Pancreas (tissue), 10 donors: ENCODE measurements around the gene HOXD8. TPM values are rescaled to one million over a fixed set of nuclear protein-coding genes. Genes with fewer than 3 reads are reported as not detected.

Experiments used
- ATAC-seq, 4 donors: fragments of 200-7000 bp; cut with Tn5 transposase; one replicate each; pipeline versions ENCODE4 v1.8.0 to v1.9.1; 2020; ENCODE audit warnings: mild to moderate bottlenecking in 4 of 4, moderate library complexity in 4 of 4
- DNase-seq, 6 donors: peaks; one replicate each; pipeline ENCODE4 v3.0.0-alpha.2; 2020
- FAIRE-seq: peaks from 2 replicates; lab custom pipeline; 2012; peaks lifted over from hg19 to GRCh38; lab: Jason Lieb, UNC
- H3K27ac ChIP-seq, 4 donors: fragments of 200-600 bp; sonication (generic); 1 replicate in 3 of 4; 2 replicates in 1 of 4; pipeline versions ENCODE4 v1.5.0 to v1.8.0; 2020
- H3K27me3 ChIP-seq, 4 donors: fragments of 200-600 bp; one replicate each; pipeline ENCODE4 v1.8.0; 2021
- H3K36me3 ChIP-seq, 3 donors: fragments of 200-600 bp; sonication (generic) in 1 of 3; one replicate each; pipeline versions ENCODE4 v1.5.0 to v1.8.0; 2020 to 2021
- H3K4me1 ChIP-seq, 3 donors: fragments of 200-600 bp; one replicate each; pipeline ENCODE4 v1.8.0; 2021
- H3K4me3 ChIP-seq, 4 donors: fragments of 200-600 bp; sonication (generic) in 2 of 4; one replicate each; pipeline versions ENCODE4 v1.5.0 to v1.8.0; 2020 to 2021
- H3K9me3 ChIP-seq, 4 donors: fragments of 200-600 bp; one replicate each; pipeline ENCODE4 v1.8.0; 2021
- CTCF ChIP-seq, 4 donors: fragments of 200-600 bp; sonication (generic) in 3 of 4; IDR thresholded peaks; one replicate each; pipeline versions ENCODE4 v1.5.0 to v1.8.0; 2021; ENCODE audit warnings: antibody characterized with exemption in 4 of 4
- WGBS, 2 donors: extraction: QIAGEN DNeasy Blood & Tissue Kit; methylation state at CpG; one replicate each; pipeline ENCODE4 v1.1.7; 2013; 5-methylcytosine and 5-hydroxymethylcytosine counted together
- intact Hi-C, 3 donors: fragments of 100-400 bp; cut with DNase I; formaldehyde crosslinking; loops; one replicate each; pipeline versions ENCODE4 v1.11.1 to v1.14.2; 2022
- polyA plus RNA-seq, 2 donors: library from polyadenylated mRNA; stranded (reverse); fragments of 200-250 nt; gene quantifications; one replicate each; pipeline ENCODE4 v1.2.3, GENCODE V29; 2013
- total RNA-seq, 6 donors: library from RNA; stranded (reverse); fragmentation: NEBNext Ultra II Directional in 4 of 6; extraction: Animal tissue kit (Norgen Biotek cat#: 25700) in 4 of 6; gene quantifications; one replicate each; pipeline versions ENCODE4 v1.2.1 to v1.2.4, GENCODE V29; 2021 to 2023
- donor health status: healthy with polysubstance abuse.
- donor health status: DM: no; HTN: no; CAD: no; lungs with moderate emphysema.
- donor health status: DM: no; HTN: no; CAD: no.
- donor health status: control.
- donor health status: control.
- donor health status: Bipolar disorder and iron deficiency.
- donor health status: DM: yes; HTN: yes; CAD: no.
- donor health status: DM: no; HTN: no; CAD: no.
- donor health status: DM: no; HTN: no; CAD: no.
- donor health status: DM: yes; HTN: yes; CAD: no.

The HOXD8 gene
- total and polyA plus RNA-seq, 8 donors = 0.19 to 1.5 (median 0.62) TPM

DNA sequence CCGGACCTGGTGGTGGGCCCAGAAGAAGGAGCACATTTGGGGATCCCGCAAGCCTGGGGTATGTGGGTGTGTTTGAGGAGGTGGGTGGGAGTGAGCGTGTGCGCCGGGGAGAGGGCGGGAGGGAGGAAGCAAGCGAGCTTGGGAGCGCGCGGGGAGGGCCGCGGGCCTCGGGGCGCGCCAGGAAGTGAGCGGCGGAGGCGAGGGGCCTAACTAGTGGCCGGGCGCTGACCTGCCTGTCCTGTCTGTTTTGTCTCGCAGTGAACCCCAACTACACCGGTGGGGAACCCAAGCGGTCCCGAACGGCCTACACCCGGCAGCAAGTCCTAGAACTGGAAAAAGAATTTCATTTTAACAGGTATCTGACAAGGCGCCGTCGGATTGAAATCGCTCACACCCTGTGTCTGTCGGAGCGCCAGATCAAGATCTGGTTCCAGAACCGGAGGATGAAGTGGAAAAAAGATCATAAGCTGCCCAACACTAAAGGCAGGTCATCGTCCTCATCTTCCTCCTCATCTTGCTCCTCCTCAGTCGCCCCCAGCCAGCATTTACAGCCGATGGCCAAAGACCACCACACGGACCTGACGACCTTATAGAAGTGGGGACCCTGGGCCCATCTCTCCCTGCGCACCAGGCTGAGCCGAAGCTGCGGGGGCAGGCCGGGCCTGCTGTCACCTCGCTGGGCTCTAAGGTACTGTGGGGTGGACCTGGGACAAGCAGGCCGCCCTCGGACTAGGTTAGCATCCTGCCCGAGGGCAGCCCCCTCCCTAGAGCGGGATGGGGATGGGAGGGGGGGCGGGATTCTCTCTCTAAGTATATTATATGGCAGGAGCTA is 23.1 kb downstream of the HOXD8 start:
- no peak overlapping the region for H3K27ac ChIP-seq
- 8 to 9% methylated on average over 48 of the region's 48 CpGs for WGBS, 2 donors

DNA sequence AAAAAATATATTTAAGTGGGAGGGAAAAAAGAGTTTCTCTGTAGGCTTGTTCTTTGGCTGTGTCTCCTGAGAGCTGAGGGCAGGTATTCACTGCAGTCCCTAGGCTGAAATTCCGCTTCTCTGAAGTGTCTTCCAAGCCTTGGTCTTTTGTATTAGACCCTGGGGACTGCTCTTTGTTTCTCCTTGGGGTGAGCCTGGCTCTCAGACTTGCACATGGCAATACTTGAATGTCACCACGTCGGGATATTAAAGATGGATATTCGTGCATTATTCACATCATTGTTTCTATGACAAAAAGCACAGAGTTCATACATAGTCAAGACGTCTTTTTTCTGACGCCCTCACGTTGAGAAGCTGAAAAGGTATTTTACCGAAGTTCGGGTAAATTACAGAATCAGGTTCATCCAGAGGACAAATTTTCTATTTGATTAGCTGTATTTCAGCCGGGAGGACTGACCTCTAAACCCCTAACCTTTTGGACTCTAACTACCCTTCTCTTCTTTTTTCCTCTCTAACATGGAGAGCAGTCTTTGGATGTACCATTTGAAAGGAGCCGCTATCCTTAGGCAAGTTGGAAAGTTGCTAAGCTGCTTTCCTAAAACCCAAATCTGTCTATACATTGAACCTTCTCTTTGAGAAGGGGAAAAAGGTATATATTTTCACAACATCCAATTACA is 25.2 kb downstream of the HOXD8 start:
- Histone ChIP-seq H3K4me1 (peaks cover 0 to 7% (median 0%) of the 10 kb centered on the region in 3 donors), H3K36me3 (no peaks in the 10 kb centered on the region), H3K27ac (no peak overlapping the region), H3K9me3 (no peaks in the 10 kb centered on the region), H3K4me3 (no peak overlapping the region), H3K27me3 (peaks cover 0 to 50% (median 16%) of the 10 kb centered on the region in 4 donors)
- DNase-seq (no peak), FAIRE-seq (no peak), ATAC-seq (no peak)
- intact Hi-C loops = loop anchor here in 1 of 3 donors (10.0 kb wide), 1 partner anchor 410 kb away; no protein-coding TSS in a partner anchor
- no peak for TF ChIP-seq CTCF (IDR thresholded peaks at IDR 0.05)
- WGBS, 2 donors = 11 to 17% methylated on average over 11 of the region's 11 CpGs

More for the DNA sequence above, 23.1 kb downstream of the HOXD8 start:
- Histone ChIP-seq H3K9me3 (no peaks in the 10 kb centered on the region), H3K4me3 (no peak overlapping the region), H3K36me3 (no peaks in the 10 kb centered on the region), H3K27me3 (peaks cover 0 to 30% (median 13%) of the 10 kb centered on the region in 4 donors), H3K4me1 (peaks cover 0 to 2% (median 0%) of the 10 kb centered on the region in 3 donors)
- intact Hi-C loops = loop anchor here in 1 of 3 donors (10.0 kb wide), 1 partner anchor 412 kb away; no protein-coding TSS in a partner anchor
- TF ChIP-seq CTCF (IDR thresholded peaks at IDR 0.05) = no peak
- FAIRE-seq (no peak), ATAC-seq (no peak), DNase-seq (no peak)

- H3K36me3 ChIP-seq = no peaks in the 10 kb centered on the region
- FAIRE-seq (no peak), ATAC-seq (no peak), DNase-seq (no peak)
- intact Hi-C loops = loop anchor here in 1 of 3 donors (10.0 kb wide), 1 partner anchor 409 kb away; no protein-coding TSS in a partner anchor
- H3K4me3 ChIP-seq = no peak overlapping the region
- peaks cover 0 to 50% (median 15%) of the 10 kb centered on the region in 4 donors for H3K27me3 ChIP-seq
- 8 to 11% methylated on average over 6 of the region's 6 CpGs for WGBS, 2 donors
- H3K9me3 ChIP-seq = no peaks in the 10 kb centered on the region
- H3K27ac ChIP-seq = no peak overlapping the region
- peaks cover 0 to 8% (median 0%) of the 10 kb centered on the region in 3 donors for H3K4me1 ChIP-seq
- TF ChIP-seq CTCF (IDR thresholded peaks at IDR 0.05) = no peak
Observed at GRCh38 chr2:176155356-176156044, 26.0 kb downstream of the HOXD8 start.

DNA sequence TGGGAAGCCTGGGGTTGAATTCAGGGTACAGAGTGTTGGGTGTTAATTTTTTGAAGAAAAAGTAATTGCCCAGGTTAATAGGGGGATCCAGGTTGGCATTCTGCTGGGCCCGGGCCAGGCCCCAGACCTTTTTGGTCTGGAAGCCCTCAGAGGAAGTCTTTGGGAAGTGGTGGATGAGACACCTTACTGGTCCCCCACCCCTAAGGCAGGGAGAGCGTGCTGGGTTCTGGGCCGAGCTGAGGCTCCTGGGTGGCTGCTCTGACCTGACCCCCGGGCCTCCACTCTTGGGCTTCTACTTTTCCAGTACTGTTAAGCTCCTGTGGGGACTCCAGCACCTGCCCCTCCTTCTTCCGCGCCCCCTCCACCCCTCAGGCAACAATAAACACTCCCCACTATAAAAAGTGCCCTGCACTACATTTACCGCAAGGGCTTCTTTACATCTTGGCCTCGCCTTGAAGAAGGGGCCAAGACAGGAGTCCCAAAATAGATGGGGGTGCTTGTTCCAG is 26.8 kb downstream of the HOXD8 start:
- Histone ChIP-seq H3K27ac (no peak overlapping the region), H3K27me3 (peaks cover 0 to 58% (median 15%) of the 10 kb centered on the region in 4 donors), H3K36me3 (no peaks in the 10 kb centered on the region), H3K4me1 (peaks cover 0 to 8% (median 0%) of the 10 kb centered on the region in 3 donors), H3K9me3 (no peaks in the 10 kb centered on the region), H3K4me3 (no peak overlapping the region)
- no peak for FAIRE-seq
- no peak for ATAC-seq
- 13 to 22% methylated on average over 8 of the region's 8 CpGs for WGBS, 2 donors
- no peak for DNase-seq
- intact Hi-C loops = loop anchor here in 1 of 3 donors (10.0 kb wide), 1 partner anchor 408 kb away; no protein-coding TSS in a partner anchor
- TF ChIP-seq CTCF (IDR thresholded peaks at IDR 0.05) = no peak
